A549 (cell line): ENCODE measurements around the gene FAM161A. TPM values are rescaled to one million over a fixed set of nuclear protein-coding genes. Genes with fewer than 3 reads are reported as not detected.
A peak's percentile ranks its signal among the peaks of the same experiment; 100 is the strongest.
"Not testable (repeated sequence)": the region's sequence is repeated elsewhere in the genome, so short reads cannot be mapped to it uniquely, and the experiment has no call there.

Experiments
- ATAC-seq, 2 experiments: fragments of 200-7000 bp in 1 of 2; fragments of >200 bp in 1 of 2; cut with Nextera tagmentation in 1 of 2; cut with Tn5 transposase in 1 of 2; 3 replicates each; pipeline versions ENCODE4 v1.8.0 to v1.9.1; 2018 to 2020; ENCODE audit warnings: mild to moderate bottlenecking in 1 of 2, moderate library complexity in 1 of 2
- CTCF ChIA-PET: fragments of 300-600 bp; sonication (Branson Sonifier 250); formaldehyde crosslinking; extraction: SDS; loops from one replicate; lab custom pipeline; 2021; ENCODE audit warnings: antibody characterized with exemption, inconsistent platforms; lab: Yijun Ruan, JAX
- POLR2A ChIA-PET: fragments of 350-600 bp; formaldehyde crosslinking; extraction: SDS; loops from one replicate; lab custom pipeline; 2021; ENCODE audit warnings: antibody characterized with exemption, inconsistent platforms; lab: Yijun Ruan, JAX
- DNase-seq, 2 experiments: peaks; one replicate each; pipeline versions ENCODE4 v3.0.0 to v3.0.0-alpha.2; 2011 to 2016; ENCODE audit warnings: low read depth in 1 of 2, low spot score in 1 of 2
- FAIRE-seq: peaks from 2 replicates; lab custom pipeline; 2011; peaks lifted over from hg19 to GRCh38; lab: Jason Lieb, UNC
- H3K27ac ChIP-seq, 2 experiments: fragments of >200 bp; sonication (Bioruptor Twin); formaldehyde crosslinking; 3 replicates each; pipeline ENCODE4 v1.5.1; 2016 to 2017
- H3K4me1 ChIP-seq: fragments of >200 bp; sonication (Bioruptor Twin); formaldehyde crosslinking; 3 replicates; pipeline ENCODE4 v1.6.1; 2016
- H3K4me2 ChIP-seq: fragments of >200 bp; sonication (Bioruptor Twin); formaldehyde crosslinking; 3 replicates; pipeline ENCODE4 v1.6.1; 2016
- H3K4me3 ChIP-seq: fragments of >200 bp; sonication (Bioruptor Twin); formaldehyde crosslinking; 3 replicates; pipeline ENCODE4 v1.5.1; 2016
- H3K9me3 ChIP-seq: fragments of >200 bp; sonication (Bioruptor Twin); formaldehyde crosslinking; 3 replicates; pipeline ENCODE4 v1.6.1; 2016
- CTCF ChIP-seq: fragments of >200 bp; sonication (Bioruptor Twin); formaldehyde crosslinking; IDR thresholded peaks from 3 replicates; pipeline ENCODE4 v1.5.1; 2016
- EHF ChIP-seq: fragments of 250-450 bp; sonication (Bioruptor Pico); IDR thresholded peaks from 2 replicates; pipeline ENCODE4 v1.5.0; 2020; ENCODE audit warnings: mild to moderate bottlenecking
- FOSL2 ChIP-seq, 2 experiments: fragments of 450-650 bp in 1 of 2; fragments of >200 bp in 1 of 2; sonication (Bioruptor Twin) in 1 of 2; formaldehyde crosslinking; IDR thresholded peaks; 2 replicates each; pipeline versions ENCODE4 v1.5.0 to v1.6.1; 2016 to 2020; ENCODE audit warnings: mild to moderate bottlenecking in 1 of 2, moderate library complexity in 1 of 2
- FOXS1 ChIP-seq: fragments of 250-450 bp; sonication (Bioruptor Pico); IDR thresholded peaks from 2 replicates; pipeline ENCODE4 v1.5.0; 2020; ENCODE audit warnings: mild to moderate bottlenecking, moderate library complexity
- HDAC2 ChIP-seq: fragments of 200-600 bp; sonication (generic); IDR thresholded peaks from 2 replicates; pipeline ENCODE4 v1.6.1; 2016
- HES2 ChIP-seq: fragments of >200 bp; sonication (Bioruptor Twin); formaldehyde crosslinking; IDR thresholded peaks from 2 replicates; pipeline ENCODE4 v1.6.1; 2016
- HOXB13 ChIP-seq: fragments of 250-450 bp; sonication (Bioruptor Pico); IDR thresholded peaks from 2 replicates; pipeline ENCODE4 v1.5.0; 2020; ENCODE audit warnings: low read depth, mild to moderate bottlenecking, moderate library complexity
- HOXB5 ChIP-seq: fragments of 250-450 bp; sonication (Bioruptor Pico); IDR thresholded peaks from 2 replicates; pipeline ENCODE4 v1.5.0; 2020; ENCODE audit warnings: mild to moderate bottlenecking, moderate library complexity
- MYC ChIP-seq: IDR thresholded peaks from 2 replicates; pipeline ENCODE4 v1.6.1; 2012; ENCODE audit warnings: mild to moderate bottlenecking, inconsistent platforms, low read length, improper control_type of control experiment, borderline replicate concordance
- RAD21 ChIP-seq, 2 experiments: fragments of >200 bp in 1 of 2; sonication (Bioruptor Twin) in 1 of 2; formaldehyde crosslinking in 1 of 2; IDR thresholded peaks in 1 of 2; conservative IDR thresholded peaks in 1 of 2; 2 replicates in 1 of 2; 3 replicates in 1 of 2; pipeline ENCODE4 v1.6.1; 2012 to 2018; ENCODE audit warnings: inconsistent platforms in 1 of 2
- SREBF2 ChIP-seq: fragments of 450-650 bp; IDR thresholded peaks from 2 replicates; pipeline ENCODE4 v1.6.1; 2014; ENCODE audit warnings: mild to moderate bottlenecking, moderate library complexity
- USF2 ChIP-seq: fragments of 450-650 bp; IDR thresholded peaks from 2 replicates; pipeline ENCODE4 v1.6.1; 2014; ENCODE audit warnings: antibody characterized with exemption
- ZFP36 ChIP-seq: fragments of 450-650 bp; IDR thresholded peaks from 2 replicates; pipeline ENCODE4 v1.6.1; 2014; ENCODE audit warnings: borderline replicate concordance; ENCODE audit not compliant: partially characterized antibody
- WGBS: methylation state at CpG from one replicate; pipeline ENCODE4 v1.1.6; 2017; ENCODE audit errors: missing lambda C conversion rate; 5-methylcytosine and 5-hydroxymethylcytosine counted together
- polyA plus RNA-seq, 4 experiments: library from polyadenylated mRNA; depleted of rRNA in 3 of 4; stranded (reverse); fragments of >200 nt; fragmentation: RNase III in 1 of 4; extraction: RNeasy Plus Mini Kit Qiagen cat#74134 plus additional on column Dnase treatment in 1 of 4; gene quantifications; 2 replicates in 3 of 4; 3 replicates in 1 of 4; pipeline ENCODE4 v1.2.3, GENCODE V29; 2011 to 2017

The FAM161A gene
- polyA plus RNA-seq, 2 of the 4 experiments (the other 2 are of a cell fraction): 5.8 to 11.8 TPM

GRCh38 chr2:61854564-61855317, 881 bp upstream of the FAM161A start (continued):
- TF ChIP-seq HOXB5 (CRISPR knock-in tag): peak; percentile 89; the same call in 1 of the 2 replicates
- peak; percentile 93 for TF ChIP-seq MYC
- TF ChIP-seq EHF (CRISPR knock-in tag): no peak
- peak; percentile 56; the same call in 1 of the 2 replicates for TF ChIP-seq HOXB13 (CRISPR knock-in tag)
- TF ChIP-seq USF2: peak; percentile 80

GRCh38 chr2:61853086-61853846, 594 bp downstream of the FAM161A start:
- TF ChIP-seq USF2 (peak; percentile 79), CTCF (peak; percentile 28; the same call in 2 of the 3 replicates), HDAC2 (no peak), SREBF2 (no peak), RAD21 (conservative IDR thresholded peaks at IDR 0.05 in 1 of 2, IDR thresholded peaks at IDR 0.05 in 1 of 2) (peak in 1 of 2 experiments; percentile 8; a peak in 2 of 5 replicates), MYC (0 out of 2 replicates have a peak, but pooled peaks have one; percentile 30)
- H3K4me3 ChIP-seq: peak overlapping the region; percentile 63
- H3K4me2 ChIP-seq: peak overlapping the region; percentile 88
- WGBS: 11% methylated on average over 26 of the region's 26 CpGs
- H3K9me3 ChIP-seq: no peaks in the 10 kb centered on the region
- FAIRE-seq (no peak), DNase-seq (peak; percentile 77 to 79), ATAC-seq (peak; percentile 78 to 90)
- peaks cover 6% of the 10 kb centered on the region; the same call in 1 of the 3 replicates for H3K4me1 ChIP-seq
- ChIA-PET CTCF (interaction anchor here (0.6 to 1.2 kb wide), 12 partner anchors 9 to 718 kb away, joined by 3 to 6 read pairs (median 3); no protein-coding TSS in a partner anchor), POLR2A (interaction anchor here (0.9 to 4.0 kb wide), 7 partner anchors 9 to 319 kb away, joined by 3 to 35 read pairs (median 6); partner anchors contain the start of gene XPO1)
- peak overlapping the region; percentile 94 for H3K27ac ChIP-seq

GRCh38 chr2:61851270-61851669, 2.6 kb downstream of the FAM161A start:
- not testable (repeated sequence) for FAIRE-seq

GRCh38 chr2:61845320-61845719, 8.5 kb downstream of the FAM161A start:
- ChIA-PET POLR2A (interaction anchor here (0.6 to 1.2 kb wide), 3 partner anchors 9 to 159 kb away, joined by 3 to 4 read pairs (median 3); partner anchors contain the start of gene FAM161A), CTCF (interaction anchor here (0.9 to 1.2 kb wide), 4 partner anchors 14 to 187 kb away, joined by 3 to 4 read pairs (median 3); no protein-coding TSS in a partner anchor)
- FAIRE-seq (no peak), ATAC-seq (no peak), DNase-seq (no peak)
- no peaks in the 10 kb centered on the region for H3K4me1 ChIP-seq
- H3K9me3 ChIP-seq: no peaks in the 10 kb centered on the region
- no peak overlapping the region for H3K4me3 ChIP-seq
- H3K27ac ChIP-seq: no peak overlapping the region
- no peak overlapping the region for H3K4me2 ChIP-seq
- WGBS: 68% methylated on average over 3 of the region's 3 CpGs
- TF ChIP-seq FOXS1 (CRISPR knock-in tag) (no peak), FOSL2 (IDR thresholded peaks at IDR 0.05) (no peak), FOSL2 (CRISPR knock-in tag; IDR thresholded peaks at IDR 0.05) (peak; percentile 45; the same call in 1 of the 2 replicates), ZFP36 (peak; percentile 33), HES2 (no peak)

More at GRCh38 chr2:61851270-61851669, 2.6 kb downstream of the FAM161A start:
- H3K4me2 ChIP-seq, POLR2A ChIA-PET, H3K4me3 ChIP-seq, H3K9me3 ChIP-seq, H3K27ac ChIP-seq, ATAC-seq, H3K4me1 ChIP-seq: not testable (repeated sequence)
- DNase-seq: peak in 1 of 2 experiments; percentile 21
- 95% methylated on average over 10 of the region's 10 CpGs for WGBS
- TF ChIP-seq RAD21 (conservative IDR thresholded peaks at IDR 0.05 in 1 of 2, IDR thresholded peaks at IDR 0.05 in 1 of 2): peak in 1 of 2 experiments; percentile 18; a peak in 1 of 5 replicates
- CTCF ChIA-PET: interaction anchor here (0.6 to 1.9 kb wide), 4 partner anchors 25 to 488 kb away, joined by 3 to 7 read pairs (median 4); no protein-coding TSS in a partner anchor
